NCI-H1694 treated with DMSO at 0.1 percent for 48 hours (cell line): ENCODE results near the gene STK11.

Experiments used
- DNase-seq: peaks from one replicate; lab custom pipeline; 2025; lab: John Stamatoyannopoulos, UW

Gene STK11

GRCh38 chr19:1273263-1274041 is 67.9 kb downstream of the STK11 start:
- DNase-seq = no peak

- no peak for DNase-seq
Measured at GRCh38 chr19:1274081-1274851, 68.7 kb downstream of the STK11 start.

GRCh38 chr19:1274852-1275259 is 69.3 kb downstream of the STK11 start:
- DNase-seq = no peak

GRCh38 chr19:1275260-1275975 is 69.8 kb downstream of the STK11 start, which contains the start of gene FAM174C:
Gene FAM174C, plus strand, starts transcription at chr19:1275530. Its CDS starts 20 bp downstream, at chr19:1275550.
- DNase-seq = peak; percentile 83

- DNase-seq = no peak
Measured at GRCh38 chr19:1275976-1276627, 70.5 kb downstream of the STK11 start.

- no peak for DNase-seq
Measured at GRCh38 chr19:1276628-1277022, 71.0 kb downstream of the STK11 start.

GRCh38 chr19:1277061-1277460 is 71.5 kb downstream of the STK11 start:
- DNase-seq = no peak
